Activated CD4-positive, alpha-beta memory T cell treated with anti-CD3 and anti-CD28 coated beads for 36 hours (primary cell): ENCODE data around the gene ANKRD13D. TPM values are rescaled to one million over a fixed set of nuclear protein-coding genes. Genes with fewer than 3 reads are reported as not detected.
A peak's percentile ranks its signal among the peaks of the same experiment; 100 is the strongest.

ENCODE experiments used
- CTCF ChIA-PET: fragments of 350-600 bp; sonication (Branson Sonifier 250); formaldehyde crosslinking; loops from one replicate; lab custom pipeline; 2021; ENCODE audit warnings: antibody characterized with exemption, inconsistent platforms; lab: Charles Lee
- POLR2A ChIA-PET: fragments of 350-600 bp; sonication (Branson Sonifier 250); formaldehyde crosslinking; loops from one replicate; lab custom pipeline; 2021; ENCODE audit warnings: antibody characterized with exemption; lab: Charles Lee
- DNase-seq: peaks from one replicate; pipeline ENCODE4 v3.0.0-alpha.2; 2020
- H3K27ac Mint-ChIP-seq: one replicate; pipeline ENCODE4 v1.8.0; 2021; ENCODE audit warnings: mixed read lengths
- H3K27me3 Mint-ChIP-seq: one replicate; pipeline ENCODE4 v1.8.0; 2021; ENCODE audit warnings: mixed read lengths
- H3K36me3 Mint-ChIP-seq: one replicate; pipeline ENCODE4 v1.8.0; 2021; ENCODE audit warnings: mixed read lengths
- H3K4me1 Mint-ChIP-seq: one replicate; pipeline ENCODE4 v1.8.0; 2021; ENCODE audit warnings: low read depth, mixed read lengths
- H3K4me3 Mint-ChIP-seq: one replicate; pipeline ENCODE4 v1.8.0; 2021; ENCODE audit warnings: mild to moderate bottlenecking, mixed read lengths
- H3K9me3 Mint-ChIP-seq: one replicate; pipeline ENCODE4 v1.8.0; 2021; ENCODE audit warnings: mixed read lengths
- intact Hi-C: fragments of 100-400 bp; cut with micrococcal nuclease; formaldehyde crosslinking; loops from one replicate; pipeline ENCODE4 v1.15.1; 2023
- total RNA-seq, 2 experiments: library from RNA; stranded (reverse); gene quantifications; one replicate each; pipeline ENCODE4 v1.2.3, GENCODE V29; 2021

The ANKRD13D gene
- total RNA-seq, 2 experiments from 2014 or later, result 85.9 to 89.4 TPM

DNA sequence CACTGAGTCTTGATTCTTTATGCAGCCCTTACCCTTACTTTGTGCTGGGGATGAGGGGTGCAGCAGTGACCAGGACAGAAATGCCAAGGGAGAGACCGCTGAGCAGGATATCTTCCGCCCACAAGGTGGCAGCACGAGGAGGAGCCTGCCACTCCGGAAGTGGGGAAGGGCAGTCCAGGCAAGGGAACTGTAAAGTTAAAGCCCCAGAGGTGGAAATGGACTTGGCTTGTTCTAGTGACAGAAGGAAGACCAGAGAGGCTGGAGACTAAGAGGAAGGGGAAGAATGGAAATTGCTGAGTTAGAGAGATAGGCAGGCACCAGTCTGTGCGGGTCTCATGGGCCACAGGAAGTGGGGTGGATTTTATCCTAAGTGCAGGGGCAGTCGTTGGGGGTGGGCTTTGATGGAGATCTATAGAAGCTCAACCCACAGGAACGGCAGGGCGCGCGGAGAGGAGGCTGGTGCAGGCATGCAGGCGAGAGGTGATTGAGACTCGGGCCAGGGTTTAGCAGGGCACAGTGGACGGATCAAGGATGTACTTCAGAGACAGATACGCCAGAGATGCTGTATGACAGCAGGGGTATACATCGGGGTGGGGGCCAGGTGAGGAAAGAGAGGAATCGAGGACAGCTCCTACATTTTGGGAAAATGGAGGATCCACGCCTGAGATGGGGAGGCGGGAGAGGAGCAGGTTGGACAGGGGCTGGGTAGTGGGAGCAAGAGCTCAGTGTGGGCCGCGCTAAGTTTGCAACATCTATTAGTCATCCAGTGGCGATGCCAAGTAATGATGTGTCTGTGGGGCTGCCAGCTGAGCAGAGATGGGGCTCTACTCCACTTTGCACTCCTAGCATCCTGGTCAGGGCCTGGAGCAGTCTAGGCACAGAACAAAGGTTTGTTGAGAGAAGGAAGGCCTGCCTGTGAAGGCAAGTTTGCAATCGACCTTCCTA lies 26.1 kb upstream of the ANKRD13D start:
- intact Hi-C loops, result loop anchor here (1.0 to 5.0 kb wide), 2 partner anchors 54 to 119 kb away; no protein-coding TSS in a partner anchor
- peaks cover 47% of the 10 kb centered on the region for H3K4me1 Mint-ChIP-seq
- peak overlapping the region; percentile 59 for H3K27ac Mint-ChIP-seq
- H3K9me3 Mint-ChIP-seq, result no peaks in the 10 kb centered on the region
- ChIA-PET POLR2A (interaction anchor here (1.9 to 3.2 kb wide), 4 partner anchors 9 to 54 kb away, joined by 5 to 22 read pairs (median 8); no protein-coding TSS in a partner anchor), CTCF (interaction anchor here (0.6 to 4.9 kb wide), 28 partner anchors 9 to 181 kb away, joined by 3 to 150 read pairs (median 5); partner anchors contain the start of genes ANKRD13D, POLD4, PPP1CA and SSH3)
- H3K4me3 Mint-ChIP-seq, result peak overlapping the region; percentile 25
- peak; percentile 88 for DNase-seq
- H3K36me3 Mint-ChIP-seq, result peaks cover 11% of the 10 kb centered on the region
- no peaks in the 10 kb centered on the region for H3K27me3 Mint-ChIP-seq

DNA sequence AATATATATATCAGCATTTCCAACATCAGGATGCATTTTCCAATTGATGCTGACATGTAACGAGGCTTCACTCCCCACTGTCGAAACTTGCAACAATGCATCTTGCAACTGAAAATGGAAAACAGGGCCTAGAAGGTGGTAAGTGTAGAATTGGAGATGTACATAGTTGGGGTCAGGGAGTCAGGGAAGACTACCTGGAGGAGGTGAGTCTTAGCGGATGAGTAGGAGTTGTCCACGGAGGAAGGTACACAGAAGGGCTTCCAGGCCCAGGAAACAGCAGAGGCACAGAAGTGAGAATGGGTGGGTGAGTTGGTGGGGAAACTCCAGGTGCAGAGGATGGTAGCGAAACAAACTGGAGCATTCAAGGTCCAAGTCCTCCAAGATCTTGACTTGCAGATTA lies 24.8 kb upstream of the ANKRD13D start:
- peak overlapping the region; percentile 86 for H3K27ac Mint-ChIP-seq
- no peak for DNase-seq
- no peak overlapping the region for H3K4me3 Mint-ChIP-seq
- no peaks in the 10 kb centered on the region for H3K9me3 Mint-ChIP-seq
- ChIA-PET CTCF (interaction anchor here (1.1 to 4.9 kb wide), 8 partner anchors 12 to 119 kb away, joined by 3 to 150 read pairs (median 6); partner anchors contain the start of genes ANKRD13D and POLD4), POLR2A (interaction anchor here (0.7 to 3.2 kb wide), 5 partner anchors 13 to 53 kb away, joined by 3 to 22 read pairs (median 5); no protein-coding TSS in a partner anchor)
- intact Hi-C loops, result loop anchor here (1.0 to 5.0 kb wide), 2 partner anchors 29 to 118 kb away; no protein-coding TSS in a partner anchor
- H3K36me3 Mint-ChIP-seq, result peaks cover 22% of the 10 kb centered on the region
- H3K4me1 Mint-ChIP-seq, result peaks cover 56% of the 10 kb centered on the region
- no peaks in the 10 kb centered on the region for H3K27me3 Mint-ChIP-seq

DNA sequence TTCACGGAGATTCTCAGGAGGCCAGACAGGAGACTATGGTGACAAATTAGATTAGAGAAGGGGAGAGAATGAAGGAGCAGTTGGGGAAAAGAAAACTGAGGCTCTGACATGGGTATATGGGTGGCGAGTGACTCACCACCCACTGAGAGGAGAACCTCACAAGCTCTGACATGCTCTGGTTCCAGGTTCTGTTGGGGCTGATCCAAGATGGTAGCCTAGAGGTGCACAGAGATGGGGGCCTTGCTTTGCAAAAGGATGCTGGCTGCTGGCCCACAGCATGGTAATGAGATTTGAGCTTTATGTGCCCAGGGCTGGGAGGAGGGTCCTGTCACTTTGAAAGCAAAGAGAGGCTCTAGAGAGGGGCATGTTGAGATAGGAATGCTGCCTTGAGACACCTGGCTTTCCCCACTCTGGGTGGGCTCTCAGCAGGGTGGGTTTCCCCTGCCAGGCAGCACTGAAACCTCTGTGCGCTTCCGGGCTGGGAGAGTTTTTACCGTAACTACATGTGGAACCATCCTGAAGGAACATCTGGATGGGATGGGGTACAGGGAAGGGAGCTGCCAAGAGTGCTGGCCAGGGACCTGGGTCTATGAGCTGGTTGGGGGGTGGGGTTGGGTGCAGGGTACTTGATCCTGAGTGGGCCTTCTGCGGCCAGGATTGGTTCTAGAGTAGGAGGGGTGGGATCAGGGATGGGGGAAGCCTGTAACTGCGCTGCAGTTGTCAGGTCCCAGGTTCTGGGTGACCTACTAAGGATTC lies 24.0 kb upstream of the ANKRD13D start:
- CTCF ChIA-PET, result interaction anchor here (0.7 to 4.9 kb wide), 11 partner anchors 9 to 118 kb away, joined by 3 to 150 read pairs (median 4); partner anchors contain the start of genes ANKRD13D and POLD4
- Mint-ChIP-seq H3K9me3 (no peaks in the 10 kb centered on the region), H3K36me3 (peaks cover 30% of the 10 kb centered on the region), H3K27me3 (no peaks in the 10 kb centered on the region), H3K27ac (peak overlapping the region; percentile 86), H3K4me1 (peaks cover 64% of the 10 kb centered on the region), H3K4me3 (peak overlapping the region; percentile 60)
- DNase-seq, result peak; percentile 43
- POLR2A ChIA-PET, result interaction anchor here (0.7 to 1.9 kb wide), 5 partner anchors 14 to 88 kb away, joined by 3 to 8 read pairs (median 4); partner anchors contain the start of gene POLD4
- intact Hi-C loops, result loop anchor here (1.0 to 5.0 kb wide), 2 partner anchors 28 to 117 kb away; no protein-coding TSS in a partner anchor

DNA sequence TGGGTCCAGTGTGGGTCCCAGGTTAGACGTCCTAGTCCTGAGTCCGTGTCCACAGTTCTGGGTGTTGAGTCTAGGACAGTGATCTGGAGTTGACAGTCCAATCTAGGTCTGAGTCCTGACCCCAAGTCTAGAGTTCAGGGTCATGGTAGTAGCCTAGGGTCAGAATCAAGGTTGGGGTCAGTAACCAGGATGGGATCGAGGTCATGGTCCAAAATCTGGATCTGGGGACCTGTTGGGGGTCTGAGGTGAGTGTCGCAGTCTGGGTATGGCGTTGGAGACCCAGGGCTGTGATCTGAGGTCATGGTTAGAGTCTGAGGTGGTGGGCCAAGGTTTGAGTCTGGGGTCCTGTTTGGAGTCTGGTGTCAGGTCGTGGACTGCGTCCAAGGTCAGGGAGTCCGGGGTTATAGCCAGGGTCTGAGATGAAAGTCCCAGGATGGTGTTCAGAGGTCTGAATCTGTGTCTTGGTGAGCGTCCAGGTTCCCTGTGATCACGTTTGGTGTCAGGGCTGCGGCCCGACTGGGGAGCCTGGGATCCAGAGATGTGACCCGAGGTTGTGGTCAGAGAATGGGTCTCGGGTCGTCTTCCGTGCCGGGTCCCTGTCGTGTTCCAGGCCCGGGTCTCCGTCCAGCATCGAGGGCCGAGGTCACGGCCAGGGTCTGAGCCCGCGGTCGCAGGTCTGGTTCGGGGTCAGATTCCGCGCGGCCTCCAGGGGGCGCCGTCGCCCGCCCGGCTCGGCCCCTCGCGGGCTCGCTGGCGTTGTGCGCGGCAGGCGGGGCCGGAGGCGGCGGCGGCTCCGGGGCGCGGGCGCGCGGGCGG lies 23.3 kb upstream of the ANKRD13D start:
- no peaks in the 10 kb centered on the region for H3K9me3 Mint-ChIP-seq
- H3K4me3 Mint-ChIP-seq, result peak overlapping the region; percentile 63
- peaks cover 72% of the 10 kb centered on the region for H3K4me1 Mint-ChIP-seq
- peaks cover 38% of the 10 kb centered on the region for H3K36me3 Mint-ChIP-seq
- POLR2A ChIA-PET, result interaction anchor here (1.0 to 7.8 kb wide), 5 partner anchors 11 to 52 kb away, joined by 4 to 72 read pairs (median 9); partner anchors contain the start of gene ANKRD13D
- H3K27me3 Mint-ChIP-seq, result no peaks in the 10 kb centered on the region
- peak; percentile 84 for DNase-seq
- H3K27ac Mint-ChIP-seq, result peak overlapping the region; percentile 80
- CTCF ChIA-PET, result interaction anchor here (0.7 to 4.9 kb wide), 11 partner anchors 9 to 136 kb away, joined by 3 to 150 read pairs (median 7); partner anchors contain the start of genes ANKRD13D, POLD4 and PPP1CA
- intact Hi-C loops, result no loop called here

DNA sequence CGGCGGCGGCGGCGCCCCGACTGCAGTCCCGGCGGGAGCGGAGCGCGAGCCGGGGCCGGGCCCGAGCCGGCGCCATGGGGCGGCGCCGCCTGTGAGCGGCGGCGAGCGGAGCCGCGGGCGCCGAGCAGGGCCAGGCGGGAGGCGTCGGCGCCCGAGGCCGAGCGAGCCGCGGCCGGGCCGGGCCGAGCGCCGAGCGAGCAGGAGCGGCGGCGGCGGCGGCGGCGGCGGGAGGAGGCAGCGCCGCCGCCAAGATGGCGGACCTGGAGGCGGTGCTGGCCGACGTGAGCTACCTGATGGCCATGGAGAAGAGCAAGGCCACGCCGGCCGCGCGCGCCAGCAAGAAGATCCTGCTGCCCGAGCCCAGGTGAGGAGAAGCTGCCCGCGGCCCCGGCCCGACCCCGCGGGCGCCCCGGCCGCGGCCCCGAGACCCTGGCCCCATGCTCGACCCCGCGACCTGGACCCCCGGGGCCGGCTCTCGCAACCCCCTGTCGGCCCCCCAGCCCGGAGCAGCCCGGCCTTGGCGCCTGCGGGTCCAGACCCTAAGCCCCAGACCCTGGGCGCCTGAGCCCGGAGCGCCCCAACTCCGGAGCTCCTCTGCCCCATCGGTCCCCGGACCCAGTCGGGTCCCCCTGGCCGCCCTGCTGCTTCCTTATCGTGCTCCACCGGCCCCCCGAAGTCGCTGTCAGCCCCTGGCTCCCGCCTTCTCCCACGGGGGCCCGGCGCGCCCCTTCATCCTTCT lies 22.5 kb upstream of the ANKRD13D start, which contains the start of gene GRK2:
GRK2 (plus strand) TSS at position 25 of the 739 bp plus-strand sequence; CDS start at position 252, 227 bp downstream.
- Mint-ChIP-seq H3K27me3 (no peaks in the 10 kb centered on the region), H3K4me3 (peak within 1 kb of the TSS; percentile 98), H3K4me1 (peaks cover 75% of the 10 kb centered on the region), H3K27ac (peak within 1 kb of the TSS; percentile 100), H3K9me3 (no peaks in the 10 kb centered on the region), H3K36me3 (peaks cover 44% of the 10 kb centered on the region)
- ChIA-PET POLR2A (interaction anchor here (1.0 to 7.8 kb wide), 5 partner anchors 11 to 51 kb away, joined by 4 to 72 read pairs (median 14); partner anchors contain the start of gene ANKRD13D), CTCF (interaction anchor here (0.7 to 3.0 kb wide), 6 partner anchors 11 to 135 kb away, joined by 3 to 47 read pairs (median 12); partner anchors contain the start of genes ANKRD13D and PPP1CA)
- intact Hi-C loops, result no loop called here
- DNase-seq, result peak; percentile 59

DNA sequence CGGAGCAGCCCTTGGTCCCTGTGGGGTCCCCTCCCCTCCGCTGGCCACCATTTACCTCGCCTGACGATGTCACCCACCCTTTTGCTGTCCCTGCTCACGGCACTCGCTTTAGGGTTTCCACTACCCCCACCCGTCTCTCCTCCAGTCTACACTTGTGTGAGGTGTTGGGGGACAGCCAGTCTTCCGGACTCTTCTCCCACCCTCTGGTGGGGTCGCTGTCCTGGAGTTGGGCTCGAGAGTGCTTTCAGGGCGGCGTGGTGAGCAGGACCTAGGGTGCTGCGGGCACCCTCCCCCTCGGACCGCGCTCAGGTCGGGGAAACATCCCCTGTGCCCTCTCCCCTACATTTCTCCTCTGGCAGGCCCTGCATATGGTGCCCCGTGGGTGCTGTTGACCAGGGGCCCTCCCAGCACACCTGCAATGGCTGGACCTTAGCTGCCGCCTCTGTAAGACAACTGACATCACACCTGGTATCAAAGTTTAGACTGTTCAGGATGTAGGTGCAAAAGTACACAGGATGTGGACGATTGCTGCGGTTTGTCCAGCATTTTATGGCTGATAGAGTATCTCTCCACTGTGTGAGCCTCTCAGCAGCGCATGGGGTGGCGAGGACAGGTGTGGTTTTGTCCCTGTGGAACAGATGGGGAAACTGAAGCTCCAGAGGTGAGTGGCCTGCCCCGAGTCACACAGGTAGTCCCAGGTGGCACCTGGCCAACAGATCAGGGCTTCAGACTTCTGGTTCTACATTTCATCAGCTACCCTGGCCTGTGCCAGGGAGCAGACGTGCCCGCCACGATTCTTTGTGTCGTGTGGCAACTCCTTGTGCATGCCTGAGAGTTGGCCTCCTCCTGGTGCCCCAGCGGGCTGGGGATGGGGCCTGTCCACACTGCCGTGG lies 21.7 kb upstream of the ANKRD13D start:
- no peaks in the 10 kb centered on the region for H3K27me3 Mint-ChIP-seq
- H3K27ac Mint-ChIP-seq, result peak overlapping the region; percentile 100
- H3K4me1 Mint-ChIP-seq, result peaks cover 78% of the 10 kb centered on the region
- ChIA-PET POLR2A (interaction anchor here (0.8 to 7.8 kb wide), 9 partner anchors 10 to 50 kb away, joined by 3 to 72 read pairs (median 6); partner anchors contain the start of genes ANKRD13D and SSH3), CTCF (interaction anchor here (0.6 to 3.0 kb wide), 10 partner anchors 10 to 138 kb away, joined by 3 to 47 read pairs (median 7); partner anchors contain the start of genes ANKRD13D and PPP1CA)
- peaks cover 52% of the 10 kb centered on the region for H3K36me3 Mint-ChIP-seq
- DNase-seq, result peak; percentile 55
- H3K9me3 Mint-ChIP-seq, result no peaks in the 10 kb centered on the region
- H3K4me3 Mint-ChIP-seq, result peak overlapping the region; percentile 98
- intact Hi-C loops, result loop anchor here (1.0 kb wide), 3 partner anchors 10 to 50 kb away; no protein-coding TSS in a partner anchor

DNA sequence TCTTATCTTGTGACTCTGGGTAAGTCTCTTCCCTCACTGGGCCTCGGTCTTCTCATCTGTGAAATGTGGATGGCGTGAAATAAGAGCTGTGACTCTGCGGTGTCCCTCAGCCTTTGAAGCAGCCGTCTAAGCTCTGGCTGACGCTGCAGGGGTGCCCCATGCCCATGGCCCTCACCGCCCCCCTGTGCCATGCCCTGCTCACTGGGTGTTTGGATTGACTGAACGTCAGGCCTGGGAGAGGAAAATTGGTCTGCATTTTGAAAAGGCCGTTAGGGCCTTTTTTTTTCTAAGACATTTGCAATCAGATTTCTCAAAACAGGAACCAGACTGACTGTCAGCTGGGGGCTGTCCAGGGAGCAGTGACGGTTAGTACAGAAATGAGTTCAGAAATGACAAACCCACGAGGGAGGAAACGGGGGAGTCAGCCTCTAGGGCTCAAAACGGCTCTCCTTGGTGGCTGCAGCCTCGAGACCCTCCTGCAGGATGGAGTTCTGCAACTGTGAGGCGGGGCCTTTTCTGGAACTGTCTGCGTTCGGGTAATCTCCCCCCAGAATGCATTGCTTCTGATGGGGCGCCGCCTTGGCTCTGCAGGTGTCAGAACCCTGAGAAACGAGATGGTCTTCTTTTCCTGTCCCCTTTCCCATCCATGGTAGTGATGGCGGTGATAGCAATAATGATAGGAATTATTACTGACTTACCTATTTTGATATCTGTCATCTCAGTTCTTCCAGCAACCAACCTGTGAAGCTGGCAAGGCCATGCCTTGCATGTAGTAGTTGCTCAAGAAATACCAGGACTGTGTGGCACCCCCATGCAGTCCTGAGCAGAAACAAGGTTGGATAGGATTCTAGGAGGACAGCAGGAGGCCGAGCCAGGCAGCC lies 20.8 kb upstream of the ANKRD13D start:
- intact Hi-C loops, result loop anchor here (1.0 kb wide), 3 partner anchors 9 to 49 kb away; no protein-coding TSS in a partner anchor

DNA sequence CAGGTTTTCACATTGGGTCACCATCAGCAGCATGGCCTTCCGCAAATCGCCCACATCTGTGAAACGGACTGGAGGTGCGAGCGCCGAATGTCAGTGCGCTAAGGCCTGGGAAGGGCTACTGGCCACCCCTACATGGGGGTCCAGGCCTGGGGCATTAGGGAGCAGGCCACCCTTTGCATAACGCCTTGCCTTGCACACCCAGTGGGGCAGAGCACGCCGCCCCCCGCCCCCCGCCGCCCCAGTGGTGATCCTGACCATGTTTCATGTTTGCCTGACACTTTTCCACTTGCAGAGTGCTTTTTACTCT lies 20.2 kb upstream of the ANKRD13D start:
- Mint-ChIP-seq H3K4me1 (peaks cover 78% of the 10 kb centered on the region), H3K9me3 (no peaks in the 10 kb centered on the region), H3K36me3 (peaks cover 57% of the 10 kb centered on the region), H3K27me3 (no peaks in the 10 kb centered on the region), H3K27ac (peak overlapping the region; percentile 100), H3K4me3 (peak overlapping the region; percentile 98)
- intact Hi-C loops, result loop anchor here (1.0 kb wide), 3 partner anchors 8 to 48 kb away; no protein-coding TSS in a partner anchor
- DNase-seq, result no peak
- CTCF ChIA-PET, result interaction anchor here (1.0 to 3.8 kb wide), 3 partner anchors 21 to 82 kb away, joined by 3 to 47 read pairs (median 22); partner anchors contain the start of gene ANKRD13D
- POLR2A ChIA-PET, result interaction anchor here (1.4 to 7.8 kb wide), 5 partner anchors 20 to 85 kb away, joined by 3 to 72 read pairs (median 15); partner anchors contain the start of genes ANKRD13D and SSH3

More for the DNA sequence above, 20.8 kb upstream of the ANKRD13D start:
- H3K4me3 Mint-ChIP-seq, result peak overlapping the region; percentile 98
- no peaks in the 10 kb centered on the region for H3K27me3 Mint-ChIP-seq
- H3K9me3 Mint-ChIP-seq, result no peaks in the 10 kb centered on the region
- peak overlapping the region; percentile 100 for H3K27ac Mint-ChIP-seq
- peak; percentile 91 for DNase-seq
- ChIA-PET CTCF (interaction anchor here (0.6 to 3.0 kb wide), 9 partner anchors 9 to 137 kb away, joined by 3 to 47 read pairs (median 9); partner anchors contain the start of gene ANKRD13D), POLR2A (interaction anchor here (0.6 to 7.8 kb wide), 11 partner anchors 9 to 346 kb away, joined by 3 to 72 read pairs (median 4); partner anchors contain the start of genes ANKRD13D and SSH3)
- peaks cover 57% of the 10 kb centered on the region for H3K36me3 Mint-ChIP-seq
- H3K4me1 Mint-ChIP-seq, result peaks cover 77% of the 10 kb centered on the region
